ENCODE data around the gene MACROD2. TPM values are rescaled to one million over a fixed set of nuclear protein-coding genes. Genes with fewer than 3 reads are reported as not detected.

MACROD2 gene
- total RNA-seq, 1 donor from 2014 or later = 6.4 TPM

DNA sequence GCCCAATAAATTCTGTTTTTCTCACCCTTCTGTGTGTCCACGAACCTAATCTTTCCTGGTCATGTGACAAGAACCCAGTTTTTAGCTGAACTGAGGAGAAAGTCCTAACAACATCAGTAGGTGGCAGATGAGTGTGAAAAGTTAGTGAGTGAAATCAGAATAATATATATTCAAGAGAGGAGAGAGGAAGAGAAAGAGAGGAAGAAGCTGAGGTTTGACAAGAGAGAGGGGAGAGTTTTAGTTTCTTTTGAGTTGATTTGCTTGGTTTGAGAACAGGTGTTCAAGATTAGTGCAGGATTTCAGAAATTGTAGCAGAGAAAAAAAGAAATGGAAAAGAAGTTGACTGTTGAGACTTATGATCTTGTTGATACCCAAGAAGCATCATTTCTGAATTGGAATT, 1272.6 kb downstream of the MACROD2 start:
- Mint-ChIP-seq H3K9me3 (peaks cover 4% of the 10 kb centered on the region), H3K27ac (ENCODE audit: unreplicated experiment) (no peak overlapping the region), H3K4me3 (no peak overlapping the region), H3K4me1 (no peaks in the 10 kb centered on the region), H3K27me3 (ENCODE audit: low read depth) (no peaks in the 10 kb centered on the region), H3K36me3 (ENCODE audit: low read depth) (peaks cover 6% of the 10 kb centered on the region)
- DNase-seq (ENCODE audit: low read depth, low spot score) = no peak
- TF ChIP-seq, protein P1, sequence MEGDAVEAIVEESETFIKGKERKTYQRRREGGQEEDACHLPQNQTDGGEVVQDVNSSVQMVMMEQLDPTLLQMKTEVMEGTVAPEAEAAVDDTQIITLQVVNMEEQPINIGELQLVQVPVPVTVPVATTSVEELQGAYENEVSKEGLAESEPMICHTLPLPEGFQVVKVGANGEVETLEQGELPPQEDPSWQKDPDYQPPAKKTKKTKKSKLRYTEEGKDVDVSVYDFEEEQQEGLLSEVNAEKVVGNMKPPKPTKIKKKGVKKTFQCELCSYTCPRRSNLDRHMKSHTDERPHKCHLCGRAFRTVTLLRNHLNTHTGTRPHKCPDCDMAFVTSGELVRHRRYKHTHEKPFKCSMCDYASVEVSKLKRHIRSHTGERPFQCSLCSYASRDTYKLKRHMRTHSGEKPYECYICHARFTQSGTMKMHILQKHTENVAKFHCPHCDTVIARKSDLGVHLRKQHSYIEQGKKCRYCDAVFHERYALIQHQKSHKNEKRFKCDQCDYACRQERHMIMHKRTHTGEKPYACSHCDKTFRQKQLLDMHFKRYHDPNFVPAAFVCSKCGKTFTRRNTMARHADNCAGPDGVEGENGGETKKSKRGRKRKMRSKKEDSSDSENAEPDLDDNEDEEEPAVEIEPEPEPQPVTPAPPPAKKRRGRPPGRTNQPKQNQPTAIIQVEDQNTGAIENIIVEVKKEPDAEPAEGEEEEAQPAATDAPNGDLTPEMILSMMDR (conservative IDR thresholded peaks at IDR 0.05) = no peak

DNA sequence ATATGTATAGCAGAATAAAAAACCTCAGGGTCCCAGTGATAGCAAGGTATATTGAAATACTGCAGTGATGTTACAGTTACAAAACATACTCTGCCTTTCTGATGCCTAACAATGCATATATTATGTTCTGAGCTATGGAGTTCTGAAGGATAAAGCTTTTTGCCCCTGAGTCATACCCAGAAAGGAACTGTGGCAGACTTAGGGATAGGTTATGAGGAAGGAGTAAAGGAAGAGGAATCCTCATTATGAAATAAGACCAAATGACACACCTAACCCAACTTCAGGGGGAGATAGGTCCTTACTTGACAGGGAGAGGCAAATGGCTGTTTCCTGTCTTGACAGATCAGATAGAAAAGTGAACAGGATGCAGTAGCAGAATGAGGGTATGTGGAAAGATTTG, 1282.7 kb downstream of the MACROD2 start:
- TF ChIP-seq, protein P1 (conservative IDR thresholded peaks at IDR 0.05) = no peak
- peaks cover 9% of the 10 kb centered on the region for H3K4me1 Mint-ChIP-seq
- H3K27me3 Mint-ChIP-seq (ENCODE audit: low read depth) = no peaks in the 10 kb centered on the region

DNA sequence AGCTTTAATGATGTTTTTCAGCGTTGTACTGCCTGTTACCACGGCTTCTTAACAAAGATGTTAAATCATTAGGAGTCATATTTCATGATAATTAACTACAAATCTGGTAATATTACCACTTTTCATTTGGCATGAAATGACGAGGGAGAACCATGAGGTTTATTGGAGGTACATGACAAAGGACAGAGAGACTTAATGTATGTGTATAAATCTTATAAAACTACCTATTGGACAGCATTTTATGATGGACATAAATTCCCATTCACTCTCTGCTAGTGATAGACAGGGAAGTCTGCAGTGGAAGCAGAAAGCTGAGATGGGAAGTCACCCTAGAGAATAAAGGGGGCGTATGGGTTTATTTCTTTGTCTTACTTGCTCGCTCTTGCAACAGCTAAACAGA, 1292.0 kb downstream of the MACROD2 start:
- no peaks in the 10 kb centered on the region for H3K27me3 Mint-ChIP-seq (ENCODE audit: low read depth)
- no peak overlapping the region for H3K27ac Mint-ChIP-seq (ENCODE audit: unreplicated experiment)
- H3K36me3 Mint-ChIP-seq (ENCODE audit: low read depth) = peaks cover 3% of the 10 kb centered on the region
- no peak overlapping the region for H3K4me3 Mint-ChIP-seq
- no peak for DNase-seq (ENCODE audit: low read depth, low spot score)
- peaks cover 7% of the 10 kb centered on the region for H3K9me3 Mint-ChIP-seq
- H3K4me1 Mint-ChIP-seq = peaks cover 13% of the 10 kb centered on the region
- TF ChIP-seq, protein P1 (conservative IDR thresholded peaks at IDR 0.05) = no peak

More for the DNA sequence above, 1282.7 kb downstream of the MACROD2 start:
- H3K4me3 Mint-ChIP-seq = no peak overlapping the region
- peaks cover 8% of the 10 kb centered on the region for H3K9me3 Mint-ChIP-seq
- DNase-seq (ENCODE audit: low read depth, low spot score) = no peak
- no peak overlapping the region for H3K27ac Mint-ChIP-seq (ENCODE audit: unreplicated experiment)
- H3K36me3 Mint-ChIP-seq (ENCODE audit: low read depth) = peaks cover 11% of the 10 kb centered on the region

DNA sequence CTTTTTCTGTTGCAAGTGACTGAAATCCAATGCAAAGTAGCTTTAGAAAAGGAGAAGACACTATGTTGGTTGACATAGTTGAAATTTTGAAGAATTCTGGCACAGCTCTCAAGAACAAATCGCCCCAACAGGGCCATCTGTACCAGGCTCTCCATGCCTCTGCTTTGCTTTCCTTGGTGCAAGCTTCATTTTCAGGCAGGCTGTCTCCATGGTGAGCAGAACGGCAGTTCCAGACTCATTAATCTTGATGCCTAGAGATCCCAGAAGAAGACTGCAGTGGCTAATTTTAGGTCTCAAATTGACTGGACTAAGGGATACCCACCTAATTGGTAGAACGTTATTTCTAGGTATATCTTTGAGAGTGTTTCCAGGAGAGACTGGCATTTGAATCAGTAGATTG, 1292.8 kb downstream of the MACROD2 start:
- no peak overlapping the region for H3K4me3 Mint-ChIP-seq
- H3K27me3 Mint-ChIP-seq (ENCODE audit: low read depth) = no peaks in the 10 kb centered on the region
- H3K4me1 Mint-ChIP-seq = peaks cover 13% of the 10 kb centered on the region
- H3K9me3 Mint-ChIP-seq = peaks cover 3% of the 10 kb centered on the region
- TF ChIP-seq, protein P1 (conservative IDR thresholded peaks at IDR 0.05) = no peak
- no peak for DNase-seq (ENCODE audit: low read depth, low spot score)
- no peak overlapping the region for H3K27ac Mint-ChIP-seq (ENCODE audit: unreplicated experiment)
- no peaks in the 10 kb centered on the region for H3K36me3 Mint-ChIP-seq (ENCODE audit: low read depth)

DNA sequence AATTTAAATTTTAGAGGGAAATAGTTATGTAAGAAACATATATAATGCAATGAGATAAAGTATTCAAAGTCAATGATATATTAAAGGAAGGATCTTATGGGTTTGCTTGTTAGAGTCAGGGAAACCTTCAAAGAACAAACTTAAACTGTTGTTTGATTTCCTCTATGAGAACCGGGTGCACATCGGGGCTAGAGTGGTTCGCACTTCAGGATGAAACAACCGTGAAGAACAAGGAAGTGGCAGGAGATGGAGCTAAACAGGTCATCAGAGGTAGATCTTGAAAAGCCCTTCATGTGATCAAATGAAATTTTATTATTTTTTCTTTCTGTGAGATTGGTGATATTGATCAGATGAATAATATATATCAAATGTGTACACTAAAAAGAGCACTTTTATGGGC, 1294.0 kb downstream of the MACROD2 start:
- Mint-ChIP-seq H3K9me3 (peaks cover 3% of the 10 kb centered on the region), H3K27me3 (ENCODE audit: low read depth) (no peaks in the 10 kb centered on the region), H3K36me3 (ENCODE audit: low read depth) (no peaks in the 10 kb centered on the region), H3K4me3 (no peak overlapping the region), H3K27ac (ENCODE audit: unreplicated experiment) (no peak overlapping the region), H3K4me1 (peaks cover 13% of the 10 kb centered on the region)
- DNase-seq (ENCODE audit: low read depth, low spot score) = no peak
- TF ChIP-seq, protein P1 (conservative IDR thresholded peaks at IDR 0.05) = no peak

DNA sequence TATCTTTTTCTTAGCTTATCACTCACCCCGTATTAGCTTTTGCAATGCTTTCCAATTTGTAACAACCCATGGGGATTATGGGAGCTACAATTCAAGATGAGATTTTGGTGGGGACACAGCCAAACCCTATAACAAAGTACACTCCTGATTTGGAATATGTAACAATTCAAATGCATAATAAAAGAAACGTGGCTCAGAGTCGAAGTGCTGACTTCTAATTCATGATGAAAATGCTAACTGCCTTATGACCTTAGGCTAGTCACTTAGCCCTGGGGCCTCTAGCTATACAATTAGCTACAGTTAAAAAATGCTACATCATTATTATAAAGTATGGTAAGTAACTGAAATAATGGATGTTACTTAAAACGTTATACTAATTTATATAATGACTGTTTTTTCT, 1297.1 kb downstream of the MACROD2 start:
- H3K4me3 Mint-ChIP-seq = no peak overlapping the region
- no peaks in the 10 kb centered on the region for H3K27me3 Mint-ChIP-seq (ENCODE audit: low read depth)
- DNase-seq (ENCODE audit: low read depth, low spot score) = no peak
- no peak overlapping the region for H3K27ac Mint-ChIP-seq (ENCODE audit: unreplicated experiment)
- H3K36me3 Mint-ChIP-seq (ENCODE audit: low read depth) = no peaks in the 10 kb centered on the region
- TF ChIP-seq, protein P1 (conservative IDR thresholded peaks at IDR 0.05) = no peak
- H3K9me3 Mint-ChIP-seq = peaks cover 3% of the 10 kb centered on the region
- peaks cover 13% of the 10 kb centered on the region for H3K4me1 Mint-ChIP-seq

Data from neural crest cell (in vitro differentiated cells).